HG02642 (cell line): Measurements from ENCODE around the gene RPL38.

Experiments
- ATAC-seq: cut with Tn5 transposase; IDR thresholded peaks from one replicate; pipeline ENCODE4 v1.9.1; 2021; ENCODE audit warnings: mild to moderate bottlenecking; ENCODE audit not compliant: unreplicated experiment, poor library complexity

Gene RPL38

DNA sequence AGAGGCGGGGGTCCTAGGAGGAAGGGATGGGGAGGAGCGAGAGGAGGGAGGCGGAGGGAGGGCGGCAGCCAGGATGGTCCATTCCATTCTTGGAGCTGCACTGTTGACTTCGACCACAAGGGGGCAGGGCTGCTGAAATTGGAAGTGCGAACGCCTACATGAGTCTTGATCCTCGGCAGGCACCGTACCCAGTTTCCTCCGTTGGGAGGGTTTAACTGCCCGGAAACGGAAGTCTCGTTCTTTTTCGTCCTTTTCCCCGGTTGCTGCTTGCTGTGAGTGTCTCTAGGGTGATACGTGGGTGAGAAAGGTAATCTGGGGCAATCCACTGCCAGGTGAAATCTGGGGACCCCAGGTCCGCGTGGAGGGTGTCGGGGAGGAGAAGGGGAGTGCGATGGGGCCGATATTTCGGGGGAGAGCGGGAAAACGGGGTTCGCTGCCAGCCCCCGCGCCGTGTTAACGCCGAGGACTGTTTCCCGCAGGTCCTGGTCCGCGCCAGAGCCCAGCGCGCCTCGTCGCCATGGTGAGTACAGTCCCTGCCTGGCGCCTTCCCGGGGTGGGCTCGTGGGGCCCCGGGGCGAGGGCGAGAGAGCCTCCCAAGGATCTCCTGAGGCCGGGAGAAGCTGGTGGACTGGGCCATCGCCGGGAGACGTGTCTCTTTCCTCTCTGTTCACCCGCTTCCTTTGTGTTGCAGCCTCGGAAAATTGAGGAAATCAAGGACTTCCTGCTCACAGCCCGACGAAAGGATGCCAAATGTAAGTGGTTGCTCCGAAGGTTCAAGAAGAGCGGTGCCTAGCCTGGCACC, at the start of gene RPL38:
Gene RPL38 (plus strand): TSS at position 240 of the 802 bp plus-strand sequence. CDS start 278 bp downstream, at position 518.
- peak; percentile 76 for ATAC-seq

DNA sequence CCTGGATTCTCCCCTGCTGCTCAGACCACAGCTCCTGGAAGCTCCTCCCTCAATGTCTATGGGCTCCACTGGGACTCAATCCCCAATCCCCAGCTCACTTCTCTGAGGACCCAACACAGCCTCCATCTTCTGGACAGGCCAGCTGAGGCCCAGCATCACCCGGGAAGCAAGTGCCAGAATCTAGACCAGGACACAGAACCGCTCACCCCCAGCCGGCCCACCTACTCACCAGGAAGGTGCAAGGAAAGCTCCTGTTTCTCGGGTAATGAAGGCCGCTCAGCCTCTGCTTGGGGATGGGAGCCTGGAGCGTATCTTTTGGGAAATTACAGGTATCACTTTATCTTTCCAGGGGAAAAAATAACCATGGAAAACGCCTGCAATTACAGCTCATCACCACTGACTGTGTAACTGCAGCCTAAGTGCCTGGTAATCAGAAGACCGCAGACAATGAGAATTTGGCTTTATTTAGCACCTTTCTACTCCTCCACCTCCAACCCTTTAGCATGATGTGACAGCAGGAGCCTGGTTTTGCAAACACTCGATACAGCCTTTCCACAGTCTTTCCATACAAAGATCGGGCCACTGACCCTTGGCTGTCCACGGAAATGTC, 49.6 kb upstream of the RPL38 start:
- no peak for ATAC-seq

DNA sequence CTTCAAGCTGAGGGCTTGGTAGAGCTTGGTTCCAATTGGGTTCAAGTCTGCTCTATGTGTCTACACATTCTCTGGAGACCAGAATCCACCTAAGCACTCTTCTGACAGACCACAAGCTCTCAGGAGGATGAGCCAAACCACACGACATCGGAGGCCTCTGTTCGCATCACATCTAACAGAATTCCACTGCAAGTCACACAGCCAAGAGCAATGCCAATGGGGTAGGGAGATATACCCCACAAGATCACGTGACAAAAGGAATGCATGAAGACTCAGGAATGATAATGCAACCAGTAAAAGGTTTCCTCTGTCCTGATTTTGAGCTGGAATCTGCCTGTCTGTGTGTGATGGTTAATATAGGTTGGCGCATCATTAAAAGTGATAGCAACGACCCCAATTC, 46.6 kb upstream of the RPL38 start:
- no peak for ATAC-seq

DNA sequence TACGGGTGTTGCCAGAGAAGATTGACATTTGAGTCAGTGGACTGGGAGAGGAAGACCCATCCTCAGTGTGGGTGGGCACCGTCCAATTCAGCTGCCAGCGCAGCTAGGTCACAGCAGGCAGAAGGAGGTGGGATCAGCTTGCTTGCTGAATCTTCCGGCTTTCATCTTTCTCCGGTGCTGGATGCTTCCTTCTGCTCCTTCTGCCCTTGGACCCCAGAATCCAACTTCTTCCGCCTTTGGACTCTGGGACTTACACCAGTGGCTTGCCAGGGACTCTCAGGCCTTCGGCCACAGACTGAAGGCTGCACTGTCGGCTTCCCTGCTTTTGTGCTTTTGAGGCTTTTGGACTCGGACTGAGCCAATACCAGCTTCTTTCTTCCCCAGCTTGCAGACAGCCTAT, 46.1 kb upstream of the RPL38 start:
- ATAC-seq, result no peak

DNA sequence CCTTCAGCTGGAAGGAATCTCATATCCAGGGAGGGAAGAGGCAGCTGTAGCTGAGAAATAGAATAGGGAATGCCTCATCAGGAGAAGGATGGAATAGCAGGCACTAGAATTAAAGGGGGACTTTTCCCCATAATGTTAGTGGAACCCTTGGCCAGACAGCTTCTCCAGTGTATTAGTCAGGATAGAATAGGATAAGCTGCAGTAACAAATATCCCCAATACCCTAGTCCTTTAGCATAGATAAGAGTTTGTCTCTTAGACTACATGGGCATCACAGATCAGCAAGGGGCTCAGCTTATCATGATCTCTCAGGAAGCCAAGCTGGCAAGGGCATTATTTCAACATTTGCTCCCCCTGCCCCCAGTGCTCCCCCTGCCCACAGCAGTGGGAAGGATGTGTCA, 44.7 kb upstream of the RPL38 start:
- no peak for ATAC-seq

DNA sequence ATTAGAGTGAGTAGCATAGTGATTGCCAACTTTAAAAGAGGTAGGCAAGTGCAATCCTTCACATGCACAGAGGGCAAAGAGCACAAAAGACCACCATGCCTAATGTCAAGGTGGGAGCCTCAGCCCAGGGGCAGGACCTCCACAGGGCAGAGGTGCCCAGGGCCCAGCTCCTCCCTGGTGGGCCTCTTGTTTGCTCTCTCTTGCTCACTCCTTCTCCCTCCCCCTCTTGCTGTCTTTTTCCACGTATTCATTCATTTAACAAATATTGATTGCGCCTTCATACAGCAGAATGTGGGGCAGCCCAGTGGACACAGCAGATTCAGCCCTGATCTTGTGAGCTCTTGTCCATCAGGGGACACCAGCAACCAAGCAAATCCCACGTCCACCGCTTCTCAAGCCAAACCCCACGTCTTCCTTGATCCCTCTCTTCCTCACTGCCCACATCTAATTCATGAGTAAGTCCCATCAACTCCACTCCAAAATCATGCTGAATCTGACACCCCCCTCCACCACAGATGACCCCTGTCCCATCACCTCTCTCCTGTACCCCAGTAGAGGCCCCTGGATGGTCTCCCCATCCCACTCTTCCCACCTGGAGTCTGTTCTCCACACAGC, 44.1 kb upstream of the RPL38 start:
- no peak for ATAC-seq

DNA sequence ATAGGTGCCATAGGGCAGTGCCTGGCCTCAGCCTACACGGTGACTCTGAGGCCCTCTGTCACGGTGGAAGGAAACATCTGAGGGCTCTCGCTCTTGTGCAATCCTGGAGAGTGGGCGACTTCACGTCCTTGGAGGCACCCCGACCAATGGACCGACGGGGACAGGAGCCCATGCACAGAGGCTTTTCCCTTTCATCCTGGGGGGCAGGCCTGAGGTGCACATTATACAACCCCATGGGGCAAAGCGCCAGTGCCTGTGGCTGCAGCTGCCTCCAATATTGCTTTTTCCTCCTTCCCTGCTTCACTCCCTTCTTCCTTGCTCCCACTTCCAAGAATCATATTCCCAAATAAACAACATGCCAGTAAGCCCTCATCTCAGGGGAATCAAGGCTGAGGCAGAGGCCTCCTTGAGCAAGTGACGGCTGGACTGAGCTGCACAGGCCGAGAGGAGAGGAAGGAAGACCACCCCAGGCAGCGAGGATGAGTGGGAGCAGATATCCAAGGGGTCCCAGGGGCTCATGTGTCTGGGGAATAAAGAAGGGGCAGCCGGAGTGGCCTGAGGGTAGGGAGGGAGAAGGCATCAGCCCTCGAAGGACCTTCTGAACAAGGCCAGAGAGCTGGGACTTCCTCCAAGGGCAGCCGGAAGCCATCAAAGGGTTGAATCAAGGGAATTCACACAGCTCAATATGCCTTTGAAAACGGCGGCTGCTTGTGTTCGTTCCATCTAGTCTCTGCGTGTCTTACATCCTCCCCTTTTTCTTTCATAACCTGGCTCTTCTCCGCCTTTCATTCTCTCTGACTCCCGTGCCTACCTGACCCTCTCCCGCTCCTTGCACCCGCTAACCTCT, 42.6 kb upstream of the RPL38 start:
- ATAC-seq, result no peak

DNA sequence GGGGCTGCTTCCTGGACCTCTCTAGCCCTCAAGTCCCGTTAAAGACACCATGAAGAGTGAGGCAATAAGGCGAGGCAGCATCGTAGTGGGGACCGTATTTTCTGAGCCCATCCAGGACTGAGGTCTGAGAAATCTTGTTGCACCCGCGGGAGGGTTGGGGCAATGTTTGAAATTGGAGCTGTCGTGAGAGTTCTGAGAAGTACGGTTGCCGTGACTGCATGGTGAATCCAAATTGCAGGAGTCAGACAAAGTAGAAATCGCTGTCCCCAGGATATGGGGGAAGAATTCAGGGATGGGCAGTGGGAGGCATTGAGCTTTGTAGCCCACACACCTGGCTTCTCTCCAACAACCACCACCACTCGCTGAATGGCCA, 42.0 kb upstream of the RPL38 start:
- ATAC-seq, result no peak

DNA sequence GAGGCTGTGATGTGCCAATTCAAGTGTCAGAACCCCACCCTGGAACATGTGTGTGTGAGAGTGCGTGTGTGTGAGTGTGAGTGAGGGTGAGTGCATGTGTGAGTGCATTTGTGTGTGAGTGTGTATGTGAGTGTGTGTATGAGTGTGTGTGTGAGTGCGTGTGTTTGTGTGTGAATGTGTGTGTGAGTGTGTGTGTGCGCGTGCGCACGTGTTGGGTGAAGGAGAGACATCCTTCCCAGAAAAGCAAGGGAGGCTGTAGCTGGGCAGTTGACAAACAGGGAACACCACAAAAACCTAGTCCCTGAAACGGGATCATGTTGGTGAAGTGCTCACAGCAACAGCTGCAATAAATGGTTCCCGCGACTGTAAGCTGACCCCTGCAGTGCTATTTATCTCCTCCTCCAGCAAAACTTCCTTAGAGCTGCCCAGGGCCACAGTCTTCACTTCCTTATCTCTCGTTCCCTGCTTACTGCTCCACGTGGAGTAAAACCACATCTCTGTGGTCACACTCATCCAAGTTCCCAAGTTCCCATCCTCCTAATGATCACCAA, 40.1 kb upstream of the RPL38 start:
- ATAC-seq, result no peak

DNA sequence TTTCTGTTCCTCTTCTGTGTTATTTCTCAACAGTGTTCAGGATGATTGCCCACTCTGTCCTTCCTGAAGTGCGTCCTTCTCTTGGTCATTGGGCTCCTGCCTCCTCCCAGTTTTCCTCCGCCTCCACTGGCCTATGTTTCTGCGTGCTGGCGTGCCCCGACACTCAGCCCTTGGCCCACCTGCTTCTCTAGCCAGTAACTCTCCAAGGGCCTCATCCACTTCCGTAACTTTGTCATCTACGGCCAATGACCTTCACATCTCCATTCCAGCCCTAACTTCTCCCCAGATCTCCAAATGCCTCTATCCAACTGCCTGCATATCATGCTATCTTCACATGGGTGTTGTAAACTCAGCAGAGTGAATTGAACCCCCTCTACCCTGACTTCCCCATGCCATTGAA, 39.6 kb upstream of the RPL38 start:
- ATAC-seq, result no peak

DNA sequence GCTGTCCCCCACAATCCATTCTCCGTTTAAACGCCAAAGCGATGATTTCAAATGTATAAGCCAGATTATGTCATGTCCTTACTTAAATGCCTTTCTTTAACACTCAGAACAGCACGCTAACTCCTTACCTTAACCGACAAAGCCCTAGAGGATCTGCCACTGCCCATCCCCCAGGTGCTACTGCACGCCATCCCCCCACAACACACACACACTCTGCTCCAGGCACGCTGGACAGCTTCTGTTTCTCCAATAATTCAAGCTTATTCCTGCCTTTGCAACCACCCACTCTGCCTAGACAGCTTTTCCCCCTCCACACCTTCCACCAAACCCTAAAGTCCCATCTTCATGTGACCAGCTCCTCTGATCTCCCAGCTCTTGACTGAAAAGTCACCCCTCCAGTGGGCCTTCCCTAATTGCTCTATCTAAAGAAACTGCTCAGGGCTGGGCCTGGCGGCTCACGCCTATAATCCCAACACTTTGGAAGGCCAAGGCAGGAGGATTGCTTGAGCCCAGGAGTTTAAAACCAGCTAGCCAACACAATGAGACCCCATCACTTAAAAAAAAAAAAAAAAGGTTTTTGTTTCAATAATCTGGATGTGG, 38.9 kb upstream of the RPL38 start:
- no peak for ATAC-seq

DNA sequence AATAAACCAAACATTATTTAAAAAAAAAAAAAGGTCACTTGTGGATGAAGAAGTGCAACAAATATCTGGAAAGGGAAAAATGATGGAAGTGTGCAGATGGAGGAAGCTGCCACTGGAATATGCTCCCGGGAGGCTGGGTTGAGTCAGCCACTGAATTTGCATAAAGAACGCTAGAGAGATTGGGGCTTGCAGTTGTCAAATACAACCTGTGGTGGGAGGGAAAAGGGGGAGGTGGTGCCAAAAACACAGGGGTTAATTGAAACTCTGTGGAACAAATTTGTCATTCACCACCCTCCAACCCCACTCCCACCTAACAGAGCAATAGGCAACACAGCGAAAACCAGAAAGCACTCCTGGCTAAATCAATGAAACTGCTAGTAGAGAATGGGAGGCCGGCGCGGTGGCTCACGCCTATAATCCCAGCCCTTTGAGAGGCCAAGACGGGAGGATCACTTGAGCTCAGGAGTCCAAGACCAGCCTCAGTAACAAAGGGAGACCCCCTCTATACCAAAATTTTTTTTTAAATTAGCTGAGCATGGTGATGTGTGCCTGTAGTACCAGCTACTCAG, 37.6 kb upstream of the RPL38 start:
- ATAC-seq, result no peak

DNA sequence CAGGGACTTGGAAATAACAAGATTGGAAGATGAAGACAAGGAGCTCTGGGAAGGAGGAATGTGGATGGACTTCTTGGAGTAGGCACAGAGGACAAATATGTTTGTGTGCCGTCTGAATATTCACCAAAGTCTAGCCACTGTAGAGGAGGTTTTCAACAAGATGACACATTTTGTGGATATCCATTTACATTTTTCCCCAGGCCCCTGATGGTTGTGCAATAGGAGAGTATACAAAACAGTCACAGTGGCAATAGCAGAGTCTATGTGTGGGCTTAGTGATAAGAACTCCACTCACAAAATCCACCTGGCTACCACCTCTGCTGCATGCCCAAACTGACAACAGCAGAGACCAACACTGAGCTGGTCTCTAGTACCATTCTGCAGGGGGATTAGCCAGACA, 32.6 kb upstream of the RPL38 start:
- no peak for ATAC-seq

DNA sequence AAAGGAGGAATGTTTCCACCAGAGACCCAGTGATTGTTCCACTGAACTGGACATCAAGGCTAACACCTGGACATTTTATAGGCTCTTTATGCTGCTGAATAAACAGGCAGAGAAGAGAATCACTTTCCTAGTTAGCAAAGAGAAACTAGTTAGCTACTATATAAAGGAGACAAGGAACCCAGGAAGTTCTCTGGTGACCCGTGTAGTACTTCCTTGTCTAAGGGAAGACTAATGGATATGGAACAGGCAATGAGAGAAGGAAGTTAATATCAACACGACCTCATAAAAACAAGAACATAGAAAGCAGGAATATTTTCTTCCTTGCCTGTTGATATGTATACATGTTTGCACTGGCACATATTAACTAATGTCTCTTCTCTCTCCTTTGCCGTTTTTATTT, 30.8 kb upstream of the RPL38 start:
- ATAC-seq, result no peak

DNA sequence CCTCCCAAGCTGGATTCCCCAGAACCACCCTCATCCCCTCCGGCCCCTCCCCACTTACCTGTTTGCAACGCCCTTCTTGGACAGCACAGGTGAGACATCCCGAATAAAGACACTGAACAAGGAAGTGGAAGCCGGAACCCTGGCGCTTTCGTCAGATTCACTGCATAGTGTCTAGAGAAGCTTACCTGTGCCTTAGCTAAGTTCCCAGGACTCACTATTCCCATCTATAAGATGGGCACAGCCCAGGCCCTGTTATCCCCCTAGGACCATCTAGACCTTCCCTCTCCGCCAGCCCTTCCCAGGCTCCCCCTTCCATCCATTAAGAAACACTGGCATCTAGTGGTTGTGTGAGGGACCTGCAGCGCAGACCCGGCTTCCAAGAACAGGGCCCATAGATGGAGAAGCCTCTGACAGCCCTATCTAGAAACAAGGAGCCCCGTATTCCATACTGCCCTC, 26.9 kb upstream of the RPL38 start:
- no peak for ATAC-seq

DNA sequence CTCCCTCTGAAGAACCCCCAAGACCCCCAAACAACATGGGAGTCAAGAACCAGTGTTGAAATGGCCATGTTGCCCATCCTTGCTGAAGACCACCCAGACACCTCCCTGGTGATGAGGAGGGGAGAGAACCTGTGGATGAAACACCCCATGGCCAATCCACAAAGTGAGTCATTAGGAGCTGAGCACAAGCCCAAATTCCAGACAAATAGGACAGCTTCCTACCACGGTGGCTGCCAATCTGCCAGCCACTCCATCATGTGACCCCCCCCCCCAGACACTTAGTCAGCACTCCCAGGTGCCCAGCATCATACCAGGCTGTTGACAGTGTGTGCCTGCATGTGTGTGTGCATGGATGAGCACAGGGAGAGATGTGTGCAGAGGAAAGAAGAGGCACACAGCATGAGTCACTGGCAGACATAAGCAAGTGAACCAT, 26.4 kb upstream of the RPL38 start:
- ATAC-seq, result no peak

DNA sequence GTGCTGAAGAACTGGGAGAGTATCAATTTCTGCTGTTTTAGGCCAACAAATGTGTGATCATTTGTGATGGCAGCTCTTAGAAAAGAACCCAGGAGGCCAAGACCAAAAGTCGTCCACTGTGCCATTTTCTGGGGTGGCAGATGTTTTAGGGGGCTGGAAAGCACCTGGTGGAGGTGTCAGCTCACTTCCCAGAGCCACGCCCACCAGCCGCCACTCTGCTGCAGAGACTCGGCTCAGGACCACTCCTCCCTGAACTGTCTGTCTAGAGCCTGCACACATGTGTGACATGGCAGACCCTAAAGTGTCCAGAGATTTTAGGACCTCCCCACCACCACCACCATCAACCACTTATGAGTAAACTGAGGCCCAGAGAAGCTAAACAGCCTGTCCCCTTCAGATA, 23.9 kb upstream of the RPL38 start:
- no peak for ATAC-seq

DNA sequence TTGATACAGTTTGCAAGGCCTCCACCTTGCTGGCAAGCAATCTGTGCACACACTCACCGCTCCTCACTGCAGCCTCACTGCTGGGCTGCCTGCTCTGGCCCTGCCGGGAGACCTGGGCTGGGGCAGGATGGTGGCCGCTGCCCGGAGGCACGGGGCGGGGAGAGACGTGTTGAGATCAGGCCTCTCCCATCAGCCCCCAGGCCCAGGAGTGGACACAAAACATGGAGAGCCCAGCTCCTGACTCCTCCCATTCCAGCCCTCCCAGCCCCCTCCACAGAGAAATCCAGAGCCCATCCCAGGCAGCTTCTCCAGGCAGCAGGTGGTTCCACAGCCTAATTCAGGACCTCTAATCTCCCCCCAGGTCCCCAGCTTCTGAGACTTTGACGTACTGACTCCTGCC, 23.1 kb upstream of the RPL38 start:
- ATAC-seq, result no peak

DNA sequence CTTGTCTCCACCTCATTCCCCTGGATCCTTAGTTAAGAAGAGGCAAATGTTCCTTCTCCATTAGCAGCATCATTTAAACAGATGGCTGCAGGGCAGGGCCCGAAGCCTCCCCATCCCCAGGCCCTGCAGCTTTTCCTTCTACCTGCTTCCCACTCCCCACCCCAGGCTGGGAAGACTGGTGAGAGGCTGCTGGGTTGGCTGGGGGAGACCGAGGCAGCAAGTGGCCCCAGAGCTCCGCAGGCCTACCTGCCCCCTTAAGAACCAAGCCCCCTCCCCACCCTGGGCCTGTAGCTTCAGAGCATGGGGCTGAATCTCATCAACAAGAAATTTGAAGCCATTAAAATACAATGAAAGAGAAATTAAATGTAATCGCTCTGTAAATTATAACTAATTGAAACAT, 22.1 kb upstream of the RPL38 start:
- no peak for ATAC-seq
